ENCODE measurements around the gene SLC49A3. TPM values are rescaled to one million over a fixed set of nuclear protein-coding genes. Genes with fewer than 3 reads are reported as not detected.

SLC49A3 gene
- total and polyA plus RNA-seq, 2 of the 13 experiments (the other 11 are each of a cell fraction or from before 2014, with no cell fraction given), result 0.07 to 0.17 TPM

GRCh38 chr4:722851-723360, 34.0 kb upstream of the SLC49A3 start:
- H3K4me1 ChIP-seq (ENCODE audit: insufficient read depth, low read length), result peaks cover 17% of the 10 kb centered on the region
- in situ Hi-C loops (cut with HindIII; ENCODE audit: extremely low pct_ligation_motif_present, low pct_unique_long_range_greater_than_20kb), result no loop called here
- H2AFZ ChIP-seq (ENCODE audit: low read length), result no peak overlapping the region
- WGBS (ENCODE audit: low lambda C conversion rate), result 98% methylated on average over 61 of the region's 61 CpGs
- ChIA-PET CTCF (ENCODE audit: low intra/inter-chr PET ratio, low total read pairs) (no interaction called here), POLR2A (no interaction called here)
- H3K27me3 ChIP-seq (ENCODE audit: control insufficient read depth in 1 of 2, insufficient read depth in 2 of 2, low read length in 2 of 2), result no peaks in the 10 kb centered on the region; a peak in 1 of 5 replicates
- no peak overlapping the region for H3K9ac ChIP-seq (ENCODE audit: insufficient read depth, low read depth, low read length)
- peaks cover 43% of the 10 kb centered on the region for H3K79me2 ChIP-seq (ENCODE audit: insufficient read depth, low read length)
- ATAC-seq, result no peak
- H3K9me3 ChIP-seq (ENCODE audit: low read length), result no peaks in the 10 kb centered on the region
- H3K4me2 ChIP-seq (ENCODE audit: low read depth, low read length), result no peak overlapping the region
- H3K27ac ChIP-seq (ENCODE audit: extremely low read length, insufficient read depth, low read length), result no peak overlapping the region
- peaks cover 32% of the 10 kb centered on the region; the same call in 1 of the 2 replicates for H4K20me1 ChIP-seq (ENCODE audit: insufficient read depth, low read length)
- TF ChIP-seq ZFY (CRISPR knock-in tag; IDR thresholded peaks at IDR 0.05) (no peak), AGO2 (optimal IDR thresholded peaks at IDR 0.05; ENCODE audit: low read depth, low read length) (peak; percentile 3)
- FAIRE-seq, result no peak
- no peak overlapping the region for H3K4me3 ChIP-seq (replicated peaks in 1 of 3; ENCODE audit: insufficient read depth in 1 of 3, low read depth in 2 of 3, low read length in 3 of 3)
- intact Hi-C loops (cut with micrococcal nuclease; ENCODE audit: unreplicated experiment), result loop anchor here (5.0 kb wide), 1 partner anchor 36 kb away; the partner anchor contains the start of gene SLC49A3
- peaks cover 2 to 5% of the 10 kb centered on the region in 2 experiments; a peak in 2 of 5 replicates for H3K36me3 ChIP-seq (replicated peaks in 1 of 2; ENCODE audit: control insufficient read depth in 1 of 2, insufficient read depth in 2 of 2, low read length in 2 of 2)
- no TSS peak for BruUV-seq (replicated peaks)
- DNase-seq (ENCODE audit: low spot score), result no peak

GRCh38 chr4:722169-722725, 33.3 kb upstream of the SLC49A3 start:
- POLR2A ChIA-PET, result no interaction called here
- Histone ChIP-seq H3K9me3 (ENCODE audit: low read length) (no peaks in the 10 kb centered on the region), H2AFZ (ENCODE audit: low read length) (no peak overlapping the region), H4K20me1 (ENCODE audit: insufficient read depth, low read length) (peaks cover 37% of the 10 kb centered on the region; the same call in 1 of the 2 replicates), H3K36me3 (replicated peaks in 1 of 2; ENCODE audit: control insufficient read depth in 1 of 2, insufficient read depth in 2 of 2, low read length in 2 of 2) (peaks cover 2% of the 10 kb centered on the region in 2 experiments; a peak in 1 of 5 replicates), H3K9ac (ENCODE audit: insufficient read depth, low read depth, low read length) (no peak overlapping the region), H3K4me1 (ENCODE audit: insufficient read depth, low read length) (peaks cover 17% of the 10 kb centered on the region), H3K4me2 (ENCODE audit: low read depth, low read length) (no peak overlapping the region), H3K79me2 (ENCODE audit: insufficient read depth, low read length) (peaks cover 41% of the 10 kb centered on the region), H3K4me3 (replicated peaks in 1 of 3; ENCODE audit: insufficient read depth in 1 of 3, low read depth in 2 of 3, low read length in 3 of 3) (no peak overlapping the region), H3K27me3 (ENCODE audit: control insufficient read depth in 1 of 2, insufficient read depth in 2 of 2, low read length in 2 of 2) (no peaks in the 10 kb centered on the region; a peak in 1 of 5 replicates), H3K27ac (ENCODE audit: extremely low read length, insufficient read depth, low read length) (no peak overlapping the region)
- intact Hi-C loops (cut with micrococcal nuclease; ENCODE audit: unreplicated experiment) (loop anchor here (5.0 kb wide), 1 partner anchor 35 kb away; the partner anchor contains the start of gene SLC49A3), in situ Hi-C loops (cut with HindIII; ENCODE audit: extremely low pct_ligation_motif_present, low pct_unique_long_range_greater_than_20kb) (no loop called here)
- no peak for DNase-seq (ENCODE audit: low spot score)
- BruUV-seq (replicated peaks), result no TSS peak
- CTCF ChIA-PET (ENCODE audit: low intra/inter-chr PET ratio, low total read pairs), result no interaction called here
- no peak for TF ChIP-seq ZNF383 (CRISPR knock-in tag; IDR thresholded peaks at IDR 0.05; ENCODE audit: borderline replicate concordance)
- TF ChIP-seq ZNF501 (CRISPR knock-in tag; IDR thresholded peaks at IDR 0.05), result no peak
- TF ChIP-seq ZKSCAN5 (CRISPR knock-in tag; IDR thresholded peaks at IDR 0.05), result no peak
- no peak for TF ChIP-seq MAFG (CRISPR knock-in tag; IDR thresholded peaks at IDR 0.05)
- no peak for TF ChIP-seq ZNF678 (CRISPR knock-in tag; IDR thresholded peaks at IDR 0.05)
- TF ChIP-seq TRIM22 (IDR thresholded peaks at IDR 0.05), result no peak
- TF ChIP-seq ZFY (CRISPR knock-in tag; IDR thresholded peaks at IDR 0.05), result no peak
- TF ChIP-seq E2F5 (CRISPR knock-in tag; conservative IDR thresholded peaks at IDR 0.05), result no peak
- no peak for TF ChIP-seq GZF1 (CRISPR knock-in tag; IDR thresholded peaks at IDR 0.05)
- no peak for TF ChIP-seq ZNF256 (CRISPR knock-in tag; conservative IDR thresholded peaks at IDR 0.05)
- no peak for TF ChIP-seq RFX5 (IDR thresholded peaks at IDR 0.05; ENCODE audit: low read depth, low read length)
- no peak for TF ChIP-seq ZNF75D (CRISPR knock-in tag; IDR thresholded peaks at IDR 0.05; ENCODE audit: borderline replicate concordance)
- no peak for TF ChIP-seq PREB (CRISPR knock-in tag; IDR thresholded peaks at IDR 0.05)
- TF ChIP-seq ZNF773 (CRISPR knock-in tag; IDR thresholded peaks at IDR 0.05; ENCODE audit: borderline replicate concordance), result no peak
- ATAC-seq, result no peak
- 97% methylated on average over 47 of the region's 47 CpGs for WGBS (ENCODE audit: low lambda C conversion rate)
- FAIRE-seq, result no peak
